Measurements from ENCODE around the gene PLXDC2. TPM values are rescaled to one million over a fixed set of nuclear protein-coding genes. Genes with fewer than 3 reads are reported as not detected.

Gene PLXDC2
- total RNA-seq, 1 donor from 2014 or later: 94.1 TPM

DNA sequence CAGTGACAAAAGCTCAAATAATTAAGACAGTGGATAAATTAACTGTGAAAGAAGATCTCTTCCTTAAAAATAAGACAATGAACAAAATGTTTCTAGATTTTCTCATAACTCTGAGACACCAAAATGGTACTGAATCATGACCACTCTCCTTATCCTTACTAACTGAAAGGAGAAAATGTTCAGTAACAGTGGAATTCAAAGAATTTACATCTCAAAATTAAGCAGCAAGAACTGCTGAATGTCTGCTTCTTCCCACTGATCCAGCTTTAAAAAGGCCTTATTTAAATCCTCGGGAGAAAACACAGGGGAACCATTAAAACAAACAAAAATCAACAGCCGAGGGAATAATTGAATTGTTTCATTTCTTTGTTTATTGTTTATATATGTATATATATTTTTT lies 27.3 kb upstream of the PLXDC2 start:
- Histone ChIP-seq H3K27ac (no peak overlapping the region), H3K36me3 (no peaks in the 10 kb centered on the region), H3K9me3 (no peaks in the 10 kb centered on the region), H3K4me1 (no peaks in the 10 kb centered on the region), H3K27me3 (no peaks in the 10 kb centered on the region), H3K4me3 (no peak overlapping the region)
- TF ChIP-seq, protein P1, sequence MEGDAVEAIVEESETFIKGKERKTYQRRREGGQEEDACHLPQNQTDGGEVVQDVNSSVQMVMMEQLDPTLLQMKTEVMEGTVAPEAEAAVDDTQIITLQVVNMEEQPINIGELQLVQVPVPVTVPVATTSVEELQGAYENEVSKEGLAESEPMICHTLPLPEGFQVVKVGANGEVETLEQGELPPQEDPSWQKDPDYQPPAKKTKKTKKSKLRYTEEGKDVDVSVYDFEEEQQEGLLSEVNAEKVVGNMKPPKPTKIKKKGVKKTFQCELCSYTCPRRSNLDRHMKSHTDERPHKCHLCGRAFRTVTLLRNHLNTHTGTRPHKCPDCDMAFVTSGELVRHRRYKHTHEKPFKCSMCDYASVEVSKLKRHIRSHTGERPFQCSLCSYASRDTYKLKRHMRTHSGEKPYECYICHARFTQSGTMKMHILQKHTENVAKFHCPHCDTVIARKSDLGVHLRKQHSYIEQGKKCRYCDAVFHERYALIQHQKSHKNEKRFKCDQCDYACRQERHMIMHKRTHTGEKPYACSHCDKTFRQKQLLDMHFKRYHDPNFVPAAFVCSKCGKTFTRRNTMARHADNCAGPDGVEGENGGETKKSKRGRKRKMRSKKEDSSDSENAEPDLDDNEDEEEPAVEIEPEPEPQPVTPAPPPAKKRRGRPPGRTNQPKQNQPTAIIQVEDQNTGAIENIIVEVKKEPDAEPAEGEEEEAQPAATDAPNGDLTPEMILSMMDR (IDR thresholded peaks at IDR 0.05): no peak
- DNase-seq (ENCODE audit: low spot score in 2 of 2): no peak
- intact Hi-C loops (cut with DNase I): loop anchor here (2.0 kb wide), 1 partner anchor 376 kb away; no protein-coding TSS in a partner anchor

DNA sequence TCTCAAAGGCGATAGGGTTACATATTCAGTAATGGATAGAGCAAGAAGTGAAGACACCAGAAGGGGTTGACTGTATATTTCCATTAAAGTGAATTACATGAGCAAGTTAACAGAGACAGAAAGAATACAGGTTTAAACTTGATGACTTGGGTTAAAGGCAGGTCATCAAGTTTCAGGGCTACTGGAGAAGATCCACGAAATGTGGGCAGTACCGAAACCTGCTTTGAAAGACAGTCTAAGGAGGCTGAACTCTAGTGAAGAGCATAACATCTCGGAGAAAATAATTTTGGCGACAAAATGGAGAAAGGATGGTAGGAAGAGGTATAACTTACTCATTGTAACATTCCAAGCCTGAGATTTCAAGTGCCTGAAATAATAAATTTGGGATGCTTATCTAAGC lies 26.6 kb upstream of the PLXDC2 start:
- TF ChIP-seq, protein P1 (IDR thresholded peaks at IDR 0.05): no peak
- no peak for DNase-seq (ENCODE audit: low spot score in 2 of 2)
- Histone ChIP-seq H3K36me3 (no peaks in the 10 kb centered on the region), H3K9me3 (no peaks in the 10 kb centered on the region), H3K27ac (no peak overlapping the region), H3K4me1 (no peaks in the 10 kb centered on the region), H3K27me3 (no peaks in the 10 kb centered on the region), H3K4me3 (no peak overlapping the region)
- intact Hi-C loops (cut with DNase I): loop anchor here (2.0 kb wide), 1 partner anchor 377 kb away; no protein-coding TSS in a partner anchor

DNA sequence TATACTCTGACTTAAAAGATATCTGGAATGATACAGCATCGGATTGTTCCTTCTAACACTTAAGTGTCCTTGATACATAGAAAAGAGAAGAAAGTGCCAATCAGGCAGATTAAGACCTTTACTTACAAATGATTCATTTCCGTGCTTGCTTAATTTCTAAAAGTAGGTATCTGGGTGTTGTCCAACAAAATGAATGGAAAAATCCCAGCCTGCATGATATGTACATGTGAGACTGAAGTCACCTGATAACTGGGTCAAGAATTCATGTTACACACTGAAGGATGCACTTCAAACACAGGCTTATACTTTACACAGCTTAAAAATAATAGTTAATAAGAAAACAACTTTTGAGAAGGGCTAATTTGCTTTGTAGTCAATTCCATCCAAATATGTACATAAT lies 25.2 kb upstream of the PLXDC2 start:
- no peaks in the 10 kb centered on the region for H3K4me1 ChIP-seq
- intact Hi-C loops (cut with DNase I): no loop called here
- H3K9me3 ChIP-seq: no peaks in the 10 kb centered on the region
- no peak for DNase-seq (ENCODE audit: low spot score in 2 of 2)
- TF ChIP-seq, protein P1 (IDR thresholded peaks at IDR 0.05): no peak
- no peak overlapping the region for H3K4me3 ChIP-seq
- H3K27me3 ChIP-seq: no peaks in the 10 kb centered on the region
- H3K27ac ChIP-seq: no peak overlapping the region
- H3K36me3 ChIP-seq: no peaks in the 10 kb centered on the region

DNA sequence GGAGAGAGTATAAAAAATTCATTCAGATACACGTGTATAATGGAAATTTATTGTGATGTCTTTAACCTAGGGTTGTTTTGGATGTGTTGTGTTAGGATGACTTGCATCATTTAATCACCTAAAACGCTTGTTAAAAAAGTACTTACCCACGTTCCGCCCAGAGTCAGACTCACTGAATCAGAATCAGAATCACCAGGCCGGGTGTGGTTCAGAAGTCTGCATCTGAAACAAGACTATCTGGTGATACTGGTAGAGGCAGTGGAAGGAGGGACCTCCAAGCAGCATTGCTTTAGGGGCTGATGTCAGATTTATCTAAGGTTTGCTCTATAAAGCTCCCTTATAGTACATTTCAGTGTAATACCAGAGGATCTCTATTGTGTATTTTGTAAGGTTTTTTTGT lies 20.5 kb upstream of the PLXDC2 start:
- H3K27me3 ChIP-seq: no peaks in the 10 kb centered on the region
- H3K4me1 ChIP-seq: no peaks in the 10 kb centered on the region
- H3K9me3 ChIP-seq: no peaks in the 10 kb centered on the region
- H3K27ac ChIP-seq: no peak overlapping the region
- no peaks in the 10 kb centered on the region for H3K36me3 ChIP-seq
- no peak for DNase-seq (ENCODE audit: low spot score in 2 of 2)
- H3K4me3 ChIP-seq: no peak overlapping the region
- intact Hi-C loops (cut with DNase I): no loop called here
- TF ChIP-seq, protein P1 (IDR thresholded peaks at IDR 0.05): no peak

DNA sequence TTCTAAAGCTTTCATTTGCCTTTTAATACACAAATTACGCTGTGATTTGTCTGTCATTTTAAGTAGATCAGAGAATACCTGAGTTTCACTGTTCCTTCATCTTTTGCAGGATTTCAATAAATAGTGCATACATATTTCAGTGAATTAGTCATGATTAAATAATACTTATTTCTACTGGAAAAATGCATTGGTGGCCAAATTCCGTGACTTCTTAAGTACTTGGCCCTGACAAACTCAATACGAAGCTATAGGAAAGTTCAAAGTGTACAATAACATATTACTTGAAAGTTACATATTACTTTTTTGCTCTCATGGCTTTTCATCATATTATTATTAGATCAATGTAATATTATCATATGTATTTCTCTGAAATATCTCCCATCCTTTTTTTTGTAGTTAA lies 16.1 kb upstream of the PLXDC2 start:
- Histone ChIP-seq H3K27ac (no peak overlapping the region), H3K4me1 (no peaks in the 10 kb centered on the region), H3K36me3 (no peaks in the 10 kb centered on the region), H3K9me3 (no peaks in the 10 kb centered on the region), H3K4me3 (no peak overlapping the region), H3K27me3 (no peaks in the 10 kb centered on the region)
- TF ChIP-seq, protein P1 (IDR thresholded peaks at IDR 0.05): no peak
- DNase-seq (ENCODE audit: low spot score in 2 of 2): no peak
- intact Hi-C loops (cut with DNase I): no loop called here

DNA sequence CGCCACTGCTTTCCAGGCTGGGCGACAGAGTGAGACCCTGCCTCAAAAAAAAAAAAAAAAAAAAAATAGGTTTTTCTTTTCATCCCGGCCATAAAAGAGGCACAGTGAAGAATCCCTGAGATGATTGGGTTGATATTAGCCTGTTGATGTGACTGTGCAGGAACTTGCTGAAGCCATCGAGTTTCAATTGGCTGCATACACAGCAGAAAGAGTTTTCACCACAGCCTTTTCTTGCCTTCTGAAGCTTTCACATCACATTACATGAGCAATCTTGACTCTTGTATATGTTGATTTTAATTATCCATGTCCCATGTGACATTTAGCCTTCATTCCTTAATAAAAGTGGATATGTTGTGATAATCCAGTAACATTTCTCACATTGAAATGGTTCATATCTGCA lies 14.9 kb upstream of the PLXDC2 start:
- H3K4me3 ChIP-seq: no peak overlapping the region
- no peaks in the 10 kb centered on the region for H3K36me3 ChIP-seq
- intact Hi-C loops (cut with DNase I): no loop called here
- TF ChIP-seq, protein P1 (IDR thresholded peaks at IDR 0.05): no peak
- H3K27me3 ChIP-seq: no peaks in the 10 kb centered on the region
- H3K27ac ChIP-seq: no peak overlapping the region
- no peaks in the 10 kb centered on the region for H3K9me3 ChIP-seq
- no peak for DNase-seq (ENCODE audit: low spot score in 2 of 2)
- H3K4me1 ChIP-seq: no peaks in the 10 kb centered on the region
